ENCODE data around the gene ACTR5. TPM values are rescaled to one million over a fixed set of nuclear protein-coding genes. Genes with fewer than 3 reads are reported as not detected.
A peak's percentile ranks its signal among the peaks of the same experiment; 100 is the strongest.

Gene ACTR5
- total and polyA plus RNA-seq, 2 of the 13 experiments (the other 11 are each of a cell fraction or from before 2014, with no cell fraction given): 19.5 to 20.5 TPM

GRCh38 chr20:38730989-38731737 is 17.1 kb upstream of the ACTR5 start (continued):
- TF ChIP-seq NPAS2 (CRISPR knock-in tag; IDR thresholded peaks at IDR 0.05; ENCODE audit: borderline replicate concordance): no peak
- TF ChIP-seq ZNF710 (CRISPR knock-in tag; IDR thresholded peaks at IDR 0.05; ENCODE audit: borderline replicate concordance): peak; percentile 90
- 0 out of 2 replicates have a peak, but pooled peaks have one; percentile 32 for TF ChIP-seq ZBTB8A (CRISPR knock-in tag; IDR thresholded peaks at IDR 0.05; ENCODE audit: borderline replicate concordance, low read depth)
- no peak for TF ChIP-seq SMAD9 (CRISPR knock-in tag; IDR thresholded peaks at IDR 0.05)
- peak; percentile 73; the same call in 1 of the 2 replicates for TF ChIP-seq SSRP1 (CRISPR knock-in tag; IDR thresholded peaks at IDR 0.05)
- TF ChIP-seq ARID2 (CRISPR knock-in tag; IDR thresholded peaks at IDR 0.05; ENCODE audit: borderline replicate concordance): no peak
- no peak for TF ChIP-seq KAT7 (CRISPR knock-in tag; IDR thresholded peaks at IDR 0.05; ENCODE audit: borderline replicate concordance)
- peak; percentile 62; the same call in 1 of the 2 replicates for TF ChIP-seq NFE2L1 (CRISPR knock-in tag; IDR thresholded peaks at IDR 0.05; ENCODE audit: borderline replicate concordance)
- peak; percentile 63 for TF ChIP-seq SMC3 (IDR thresholded peaks at IDR 0.05; ENCODE audit: low read length)
- no peak for TF ChIP-seq GTF2F1 (IDR thresholded peaks at IDR 0.05; ENCODE audit: low read length)
- no peak for TF ChIP-seq ELF1 (CRISPR knock-in tag; IDR thresholded peaks at IDR 0.05)
- TF ChIP-seq ZNF20 (CRISPR knock-in tag; IDR thresholded peaks at IDR 0.05): no peak
- TF ChIP-seq TOE1 (CRISPR knock-in tag; IDR thresholded peaks at IDR 0.05): no peak
- no peak for TF ChIP-seq RARG (CRISPR knock-in tag; IDR thresholded peaks at IDR 0.05; ENCODE audit: low read depth)
- no peak for TF ChIP-seq SP5 (CRISPR knock-in tag; IDR thresholded peaks at IDR 0.05; ENCODE audit: borderline replicate concordance, low read depth)
- TF ChIP-seq, protein P1, sequence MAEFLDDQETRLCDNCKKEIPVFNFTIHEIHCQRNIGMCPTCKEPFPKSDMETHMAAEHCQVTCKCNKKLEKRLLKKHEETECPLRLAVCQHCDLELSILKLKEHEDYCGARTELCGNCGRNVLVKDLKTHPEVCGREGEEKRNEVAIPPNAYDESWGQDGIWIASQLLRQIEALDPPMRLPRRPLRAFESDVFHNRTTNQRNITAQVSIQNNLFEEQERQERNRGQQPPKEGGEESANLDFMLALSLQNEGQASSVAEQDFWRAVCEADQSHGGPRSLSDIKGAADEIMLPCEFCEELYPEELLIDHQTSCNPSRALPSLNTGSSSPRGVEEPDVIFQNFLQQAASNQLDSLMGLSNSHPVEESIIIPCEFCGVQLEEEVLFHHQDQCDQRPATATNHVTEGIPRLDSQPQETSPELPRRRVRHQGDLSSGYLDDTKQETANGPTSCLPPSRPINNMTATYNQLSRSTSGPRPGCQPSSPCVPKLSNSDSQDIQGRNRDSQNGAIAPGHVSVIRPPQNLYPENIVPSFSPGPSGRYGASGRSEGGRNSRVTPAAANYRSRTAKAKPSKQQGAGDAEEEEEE (CRISPR knock-in tag; IDR thresholded peaks at IDR 0.05; ENCODE audit: borderline replicate concordance): no peak
- no peak for TF ChIP-seq ZNF841 (CRISPR knock-in tag; IDR thresholded peaks at IDR 0.05; ENCODE audit: borderline replicate concordance)
- TF ChIP-seq USF2 (IDR thresholded peaks at IDR 0.05; ENCODE audit: low read depth, low read length): peak; percentile 40; the same call in 1 of the 2 replicates
- no peak for TF ChIP-seq USF2 (CRISPR knock-in tag; IDR thresholded peaks at IDR 0.05; ENCODE audit: borderline replicate concordance)
